ENCODE results near the gene CDK19.

GRCh38 chr6:110690106-110690654 is 125.1 kb downstream of the CDK19 start:
- no peak for TF ChIP-seq CTCF (IDR thresholded peaks at IDR 0.05)
- no peak for TF ChIP-seq POLR2A (IDR thresholded peaks at IDR 0.05)
